ENCODE measurements around the gene FTHL17. TPM values are rescaled to one million over a fixed set of nuclear protein-coding genes. Genes with fewer than 3 reads are reported as not detected.

The FTHL17 gene
- total RNA-seq, 2 donors from 2014 or later: not detected

DNA sequence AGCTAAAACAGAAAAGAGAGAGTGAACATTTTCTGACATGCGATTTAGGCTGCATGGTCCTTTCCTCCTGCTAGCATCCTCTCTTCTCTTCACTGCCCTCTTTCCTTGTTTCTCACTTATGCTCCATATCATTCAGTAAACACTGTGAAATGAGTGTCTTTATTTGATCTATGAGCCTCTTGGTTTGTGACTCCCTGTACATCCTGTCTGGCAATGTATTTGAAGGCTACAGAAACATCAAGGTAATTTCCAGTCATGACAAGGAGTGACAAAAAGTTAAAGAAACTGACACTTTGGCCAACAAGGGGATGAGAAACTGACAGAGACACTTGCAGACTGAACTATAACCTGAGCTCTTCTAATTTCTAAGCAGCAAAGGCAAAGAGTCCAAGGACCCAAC, 8.7 kb downstream of the FTHL17 start:
- no peak for DNase-seq
- Histone ChIP-seq H3K4me3 (no peak overlapping the region), H3K9me3 (no peaks in the 10 kb centered on the region), H3K9ac (ENCODE audit: low read depth in 2 of 2, low read length in 2 of 2) (no peak overlapping the region), H3K36me3 (no peaks in the 10 kb centered on the region), H3K27ac (no peak overlapping the region), H3K27me3 (no peaks in the 10 kb centered on the region), H3K4me1 (no peaks in the 10 kb centered on the region)
- intact Hi-C loops (cut with DNase I): no loop called here
- TF ChIP-seq, protein P1, sequence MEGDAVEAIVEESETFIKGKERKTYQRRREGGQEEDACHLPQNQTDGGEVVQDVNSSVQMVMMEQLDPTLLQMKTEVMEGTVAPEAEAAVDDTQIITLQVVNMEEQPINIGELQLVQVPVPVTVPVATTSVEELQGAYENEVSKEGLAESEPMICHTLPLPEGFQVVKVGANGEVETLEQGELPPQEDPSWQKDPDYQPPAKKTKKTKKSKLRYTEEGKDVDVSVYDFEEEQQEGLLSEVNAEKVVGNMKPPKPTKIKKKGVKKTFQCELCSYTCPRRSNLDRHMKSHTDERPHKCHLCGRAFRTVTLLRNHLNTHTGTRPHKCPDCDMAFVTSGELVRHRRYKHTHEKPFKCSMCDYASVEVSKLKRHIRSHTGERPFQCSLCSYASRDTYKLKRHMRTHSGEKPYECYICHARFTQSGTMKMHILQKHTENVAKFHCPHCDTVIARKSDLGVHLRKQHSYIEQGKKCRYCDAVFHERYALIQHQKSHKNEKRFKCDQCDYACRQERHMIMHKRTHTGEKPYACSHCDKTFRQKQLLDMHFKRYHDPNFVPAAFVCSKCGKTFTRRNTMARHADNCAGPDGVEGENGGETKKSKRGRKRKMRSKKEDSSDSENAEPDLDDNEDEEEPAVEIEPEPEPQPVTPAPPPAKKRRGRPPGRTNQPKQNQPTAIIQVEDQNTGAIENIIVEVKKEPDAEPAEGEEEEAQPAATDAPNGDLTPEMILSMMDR (IDR thresholded peaks at IDR 0.05): no peak

DNA sequence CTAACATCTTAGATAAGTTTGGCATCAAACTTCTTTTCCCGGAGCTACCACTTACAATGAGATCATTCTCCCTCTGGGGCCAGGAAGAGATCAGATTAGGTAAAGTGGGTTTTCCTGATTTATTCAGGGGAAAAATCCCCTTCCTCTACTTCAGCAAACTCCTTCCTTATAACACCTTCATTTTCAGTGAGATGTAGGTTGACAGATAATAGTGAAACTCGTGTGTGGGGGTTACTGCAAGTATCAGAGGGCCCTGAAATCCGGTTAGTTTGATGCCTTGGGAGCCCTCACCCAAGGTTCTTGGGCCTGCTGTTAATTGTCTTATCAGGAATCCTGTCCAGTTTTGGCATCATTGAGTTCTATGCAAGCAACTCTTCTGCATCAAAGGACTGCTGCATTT, 10.8 kb downstream of the FTHL17 start:
- H3K27me3 ChIP-seq: no peaks in the 10 kb centered on the region

DNA sequence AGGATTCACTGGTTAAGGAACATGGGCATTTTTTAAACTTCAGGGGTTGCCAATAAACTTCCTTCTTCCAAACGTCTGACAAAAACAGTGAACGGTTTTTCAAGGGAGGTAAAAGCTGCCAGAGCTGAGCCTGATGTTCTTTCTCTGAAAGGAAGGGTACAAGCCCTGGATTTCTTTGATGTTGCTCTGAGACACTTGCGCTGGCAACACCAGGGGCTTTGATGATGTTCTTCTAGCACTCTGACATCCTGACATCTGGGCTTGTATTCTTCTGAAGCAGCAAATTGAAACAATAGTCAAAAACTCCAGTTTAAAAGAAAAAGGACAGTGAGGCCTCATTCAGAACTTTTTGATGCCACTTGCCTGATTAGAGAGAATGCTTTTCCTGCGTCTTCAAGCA, 11.8 kb downstream of the FTHL17 start:
- Histone ChIP-seq H3K27ac (no peak overlapping the region), H3K9ac (ENCODE audit: low read depth in 2 of 2, low read length in 2 of 2) (no peak overlapping the region), H3K4me3 (no peak overlapping the region), H3K36me3 (no peaks in the 10 kb centered on the region), H3K9me3 (no peaks in the 10 kb centered on the region), H3K27me3 (no peaks in the 10 kb centered on the region), H3K4me1 (no peaks in the 10 kb centered on the region)
- DNase-seq: no peak
- intact Hi-C loops (cut with DNase I): no loop called here
- TF ChIP-seq, protein P1 (IDR thresholded peaks at IDR 0.05): no peak

More for the DNA sequence above, 10.8 kb downstream of the FTHL17 start:
- intact Hi-C loops (cut with DNase I): no loop called here
- H3K4me1 ChIP-seq: no peaks in the 10 kb centered on the region
- H3K9ac ChIP-seq (ENCODE audit: low read depth in 2 of 2, low read length in 2 of 2): no peak overlapping the region
- H3K4me3 ChIP-seq: no peak overlapping the region
- TF ChIP-seq, protein P1 (IDR thresholded peaks at IDR 0.05): no peak
- H3K27ac ChIP-seq: no peak overlapping the region
- no peaks in the 10 kb centered on the region for H3K36me3 ChIP-seq
- DNase-seq: no peak
- H3K9me3 ChIP-seq: no peaks in the 10 kb centered on the region

DNA sequence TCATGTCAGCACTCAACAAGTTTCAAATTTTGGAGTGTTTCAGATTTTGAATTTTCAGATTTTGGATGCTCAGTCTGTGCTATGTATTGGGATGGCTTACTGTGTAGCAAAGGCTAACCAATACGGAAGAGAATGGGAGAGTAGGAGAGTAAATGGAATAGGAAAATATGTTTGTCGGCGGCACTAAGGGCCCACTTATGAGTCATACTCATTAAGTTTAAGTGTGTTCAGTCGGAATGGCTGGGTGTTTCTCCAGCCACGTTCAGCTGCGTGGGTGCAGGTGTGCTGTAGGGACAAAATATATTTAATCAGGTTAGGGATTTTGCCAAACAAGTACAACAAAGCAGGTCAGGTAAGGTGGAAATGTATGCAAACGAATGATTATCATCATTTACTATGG, 13.6 kb downstream of the FTHL17 start:
- Histone ChIP-seq H3K9me3 (no peaks in the 10 kb centered on the region), H3K27me3 (no peaks in the 10 kb centered on the region), H3K36me3 (no peaks in the 10 kb centered on the region), H3K9ac (ENCODE audit: low read depth in 2 of 2, low read length in 2 of 2) (no peak overlapping the region), H3K27ac (no peak overlapping the region), H3K4me3 (no peak overlapping the region), H3K4me1 (no peaks in the 10 kb centered on the region)
- intact Hi-C loops (cut with DNase I): no loop called here
- TF ChIP-seq, protein P1 (IDR thresholded peaks at IDR 0.05): no peak
- DNase-seq: no peak

DNA sequence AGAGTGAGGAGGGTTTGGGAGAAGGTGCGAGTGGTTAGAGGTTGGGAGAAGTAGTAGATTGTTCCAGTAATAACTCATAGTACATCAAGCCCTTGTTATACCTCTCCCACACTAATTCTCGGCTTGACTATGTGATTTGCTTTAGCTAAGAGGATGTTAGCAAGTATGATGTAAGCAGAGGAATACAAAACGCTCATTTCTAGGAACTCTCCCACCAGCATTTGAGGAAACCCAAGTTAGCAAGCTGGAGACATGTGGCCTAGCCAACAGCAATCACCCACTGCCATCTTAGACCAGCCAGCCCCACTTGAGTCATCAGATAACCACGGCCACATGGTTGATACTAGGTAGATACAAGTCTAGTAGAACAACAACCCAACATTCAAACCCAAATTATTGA, 14.2 kb downstream of the FTHL17 start:
- Histone ChIP-seq H3K27me3 (no peaks in the 10 kb centered on the region), H3K4me3 (no peak overlapping the region), H3K36me3 (no peaks in the 10 kb centered on the region), H3K4me1 (no peaks in the 10 kb centered on the region), H3K27ac (no peak overlapping the region), H3K9ac (ENCODE audit: low read depth in 2 of 2, low read length in 2 of 2) (no peak overlapping the region), H3K9me3 (no peaks in the 10 kb centered on the region)
- no peak for DNase-seq
- TF ChIP-seq, protein P1 (IDR thresholded peaks at IDR 0.05): no peak
- intact Hi-C loops (cut with DNase I): no loop called here

DNA sequence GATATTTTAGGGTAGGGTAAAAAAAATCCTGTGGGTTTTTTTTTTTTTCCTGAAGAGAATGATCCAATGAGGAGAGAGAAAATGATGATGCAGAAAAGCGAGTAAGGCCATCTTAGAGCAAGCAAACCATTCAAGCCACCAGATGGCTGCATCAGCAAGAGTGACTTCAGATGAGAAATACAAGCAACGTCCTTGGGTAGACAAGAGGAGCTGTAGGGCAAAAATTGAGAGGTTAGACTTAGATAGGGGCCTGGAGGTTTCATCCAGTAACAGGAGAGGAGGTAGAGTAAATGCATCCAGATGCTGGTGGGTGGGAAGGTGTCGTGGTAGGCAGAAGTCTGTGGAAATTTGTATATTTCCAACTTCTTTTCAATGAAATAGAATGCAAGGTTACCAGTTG, 14.6 kb downstream of the FTHL17 start:
- no peaks in the 10 kb centered on the region for H3K36me3 ChIP-seq
- H3K27ac ChIP-seq: no peak overlapping the region
- no peak for DNase-seq
- H3K4me3 ChIP-seq: no peak overlapping the region
- H3K4me1 ChIP-seq: no peaks in the 10 kb centered on the region
- H3K9me3 ChIP-seq: no peaks in the 10 kb centered on the region
- TF ChIP-seq, protein P1 (IDR thresholded peaks at IDR 0.05): no peak
- intact Hi-C loops (cut with DNase I): no loop called here
- no peaks in the 10 kb centered on the region for H3K27me3 ChIP-seq
- no peak overlapping the region for H3K9ac ChIP-seq (ENCODE audit: low read depth in 2 of 2, low read length in 2 of 2)
